GM18870 (cell line): ENCODE results near the gene SCN8A.
"Not testable (repeated sequence)": the region's sequence is repeated elsewhere in the genome, so short reads cannot be mapped to it uniquely, and the experiment has no call there.

Experiments
- ATAC-seq: cut with Tn5 transposase; IDR thresholded peaks from one replicate; pipeline ENCODE4 v1.9.1; 2021; ENCODE audit warnings: moderate library complexity; ENCODE audit not compliant: unreplicated experiment

The SCN8A gene

DNA sequence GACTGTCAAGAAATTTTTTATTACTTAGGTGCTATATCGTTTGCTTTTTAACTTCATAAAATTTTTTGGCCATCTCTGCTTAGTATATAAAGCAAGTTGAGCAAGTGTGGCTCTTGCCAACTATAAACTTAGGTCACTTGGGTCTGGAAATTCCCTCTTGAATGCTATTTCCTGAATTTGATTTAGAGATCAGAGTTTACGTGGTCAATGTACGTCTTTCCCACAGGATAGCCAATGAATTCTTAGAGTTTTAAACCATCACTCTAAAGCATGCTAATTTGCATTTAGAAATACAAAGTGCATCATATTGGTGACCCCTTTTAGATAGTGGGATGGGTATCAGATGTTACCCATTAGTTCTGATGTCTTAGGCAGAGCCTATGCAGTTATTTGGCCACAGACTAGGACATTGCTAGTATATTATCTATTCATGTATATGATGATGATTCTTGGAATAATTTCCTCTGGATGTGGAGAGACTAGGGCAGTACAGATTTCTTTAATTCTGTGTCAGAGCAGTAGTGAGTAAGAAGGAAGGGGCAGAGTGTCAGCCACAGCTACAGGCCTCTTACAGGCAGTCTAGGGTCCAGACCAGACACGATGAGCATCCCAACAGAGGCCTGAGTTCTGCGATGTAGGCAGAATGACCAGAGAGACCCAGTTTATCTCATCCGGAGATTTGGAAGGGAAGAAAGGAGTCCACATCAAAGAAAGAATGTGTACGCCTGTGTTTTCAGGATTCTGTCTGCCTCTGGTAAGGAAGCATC, 30.3 kb downstream of the SCN8A start:
- no peak for ATAC-seq

DNA sequence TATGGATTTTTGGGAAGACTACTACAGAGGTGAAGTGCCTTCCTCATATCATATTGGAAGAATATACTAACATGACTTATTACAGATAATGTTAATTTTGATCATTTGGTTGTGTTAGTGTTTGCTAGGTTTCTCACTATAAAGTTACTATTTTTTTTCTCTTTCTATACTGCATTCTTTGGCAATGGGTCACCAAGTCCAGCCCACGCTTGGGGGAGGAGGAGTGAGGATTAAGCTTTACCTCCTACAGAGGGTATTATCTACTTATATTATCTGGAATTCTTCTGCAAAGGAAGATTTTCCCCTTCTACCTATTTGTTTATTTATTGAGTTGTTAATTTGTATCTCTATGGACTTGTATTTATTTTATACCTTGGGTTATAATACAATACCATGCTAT, 31.5 kb downstream of the SCN8A start:
- no peak for ATAC-seq

DNA sequence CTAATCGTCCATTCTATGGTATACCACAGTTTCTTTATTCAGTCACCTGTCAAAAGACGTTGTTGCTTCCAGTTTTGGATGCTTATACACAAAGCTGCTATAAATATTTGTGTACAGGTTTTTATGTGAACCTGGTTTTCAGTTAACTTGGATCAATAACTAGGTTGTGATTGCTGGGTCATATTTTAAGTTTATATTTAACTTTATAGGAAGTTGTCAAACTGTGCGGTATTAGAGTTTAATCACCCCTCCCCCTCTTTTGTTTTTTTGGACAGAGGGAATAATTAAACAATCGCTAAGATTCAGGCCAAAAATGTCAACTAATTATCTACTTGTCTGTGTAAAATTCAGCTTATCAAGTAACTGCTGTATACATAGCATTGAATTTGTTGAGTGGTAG, 34.3 kb downstream of the SCN8A start:
- no peak for ATAC-seq

DNA sequence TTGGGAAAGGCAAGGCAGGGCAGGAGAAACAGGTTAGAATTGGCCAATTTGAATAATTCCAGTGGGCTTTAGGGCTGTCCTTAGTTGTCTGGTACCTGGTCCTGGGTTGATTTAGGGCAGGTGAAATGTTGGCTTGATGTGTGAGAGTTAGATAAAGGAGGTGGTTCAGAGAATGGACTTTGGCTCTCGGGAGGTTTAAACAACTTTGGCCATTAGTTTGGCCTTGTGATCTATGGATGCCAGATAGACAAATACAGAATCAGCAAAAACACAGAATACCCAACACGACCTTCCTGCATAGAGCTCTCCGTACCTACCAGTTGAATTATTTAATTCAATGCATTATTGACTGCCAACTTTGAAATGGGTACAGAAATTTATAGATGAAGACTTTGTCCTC, 35.1 kb downstream of the SCN8A start:
- ATAC-seq: no peak

DNA sequence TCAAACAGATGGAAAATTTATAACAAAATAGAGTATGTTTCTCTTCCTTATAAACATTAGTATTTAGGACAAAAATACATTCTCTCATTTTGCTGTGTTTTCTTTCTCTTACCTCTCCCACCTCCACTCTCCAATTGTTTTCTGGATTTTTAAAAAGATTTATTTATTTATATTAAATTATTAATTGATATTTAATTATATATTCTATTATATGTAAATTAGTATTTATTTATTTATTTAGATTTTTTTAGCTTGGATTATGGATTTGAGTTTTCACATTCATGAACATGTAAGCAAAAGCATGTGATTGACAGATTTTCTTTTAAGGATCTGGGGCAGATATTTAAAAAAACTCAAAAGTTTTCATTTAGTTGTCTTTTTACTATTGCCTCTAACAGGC, 35.6 kb downstream of the SCN8A start:
- ATAC-seq: no peak

DNA sequence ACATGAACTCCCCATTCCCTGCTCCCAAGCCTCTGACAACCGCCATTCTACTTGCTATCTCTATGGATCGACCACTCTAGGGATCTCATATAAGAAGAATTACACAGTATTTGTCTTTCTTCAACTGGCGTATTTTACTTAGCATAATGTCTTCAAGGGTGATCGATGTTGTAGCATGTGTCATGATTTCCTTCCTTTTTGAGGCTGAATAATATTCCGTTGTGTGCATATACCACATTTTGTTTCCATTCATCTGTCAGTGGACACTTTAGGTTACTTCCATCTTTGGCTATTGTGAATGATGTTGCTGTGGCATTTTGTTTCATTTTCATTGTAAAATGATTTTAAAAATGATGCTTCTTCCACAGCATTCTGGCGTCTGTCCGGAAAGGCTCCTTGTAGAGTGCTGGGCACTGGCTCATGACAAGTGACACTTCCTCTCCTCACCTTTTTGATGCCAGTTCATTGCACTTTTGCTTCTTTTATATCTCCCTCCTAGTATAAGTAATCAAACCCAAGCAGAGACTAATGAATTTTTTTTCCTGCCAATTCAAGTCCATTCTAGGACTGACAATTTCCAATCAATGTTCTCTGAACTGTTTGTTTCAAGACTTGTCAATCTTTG, 39.3 kb downstream of the SCN8A start:
- no peak for ATAC-seq

DNA sequence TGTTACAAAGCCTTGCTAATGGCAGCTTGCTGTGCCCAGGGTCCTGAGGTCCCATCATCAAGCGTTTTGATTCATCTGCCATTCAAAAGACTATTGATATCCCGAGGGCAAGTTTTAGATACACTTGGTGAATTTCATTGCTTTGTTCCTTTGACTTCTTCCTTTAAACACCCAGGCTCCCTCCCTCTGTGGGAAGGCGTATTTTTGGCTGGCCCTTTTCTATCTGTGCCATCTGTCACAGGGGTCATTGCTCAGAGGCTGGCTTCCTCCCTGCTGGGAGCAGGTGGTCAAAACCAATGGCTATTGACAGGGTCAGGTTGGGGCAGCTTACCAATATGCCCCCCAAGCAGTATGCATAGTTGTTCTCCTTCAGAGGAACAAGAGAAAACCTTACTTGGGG, 40.0 kb downstream of the SCN8A start:
- ATAC-seq: no peak

DNA sequence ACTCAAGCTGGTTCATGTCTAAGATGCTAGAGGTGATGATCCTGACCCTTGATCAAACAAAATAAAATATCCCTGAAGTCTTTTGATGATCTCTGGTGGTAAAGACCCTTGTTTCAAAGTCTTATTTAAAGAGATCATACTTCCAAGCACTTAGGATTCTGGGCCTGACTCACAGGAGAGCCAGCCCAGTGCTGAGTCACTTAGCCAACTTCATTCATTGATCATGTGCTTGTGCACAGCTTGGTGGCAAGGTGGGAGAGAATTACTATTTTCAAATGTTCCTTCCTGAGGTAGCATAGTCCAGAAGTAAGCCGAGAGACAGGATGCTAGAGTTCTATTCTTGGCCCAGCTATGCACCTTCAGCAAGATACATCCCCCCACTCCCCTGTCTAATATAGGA, 40.6 kb downstream of the SCN8A start:
- ATAC-seq: no peak

DNA sequence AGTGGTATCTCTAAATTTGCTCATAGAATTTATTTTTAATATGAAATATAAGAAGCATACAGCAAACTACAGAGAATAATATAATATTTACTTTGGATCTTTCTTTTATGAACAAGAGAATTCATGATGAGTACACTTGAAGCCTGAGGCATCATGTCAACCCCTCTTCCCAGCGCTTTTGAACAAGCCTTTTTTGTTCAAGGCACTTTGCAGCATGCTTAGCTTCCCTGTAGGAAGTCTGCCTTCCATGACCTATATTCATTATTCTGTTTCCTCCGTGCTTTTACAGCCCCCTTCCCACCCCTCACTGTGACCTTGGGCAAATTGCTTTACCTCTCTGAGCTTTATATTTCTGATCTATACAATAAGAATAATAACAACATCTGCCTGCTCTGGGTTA, 41.6 kb downstream of the SCN8A start:
- no peak for ATAC-seq

DNA sequence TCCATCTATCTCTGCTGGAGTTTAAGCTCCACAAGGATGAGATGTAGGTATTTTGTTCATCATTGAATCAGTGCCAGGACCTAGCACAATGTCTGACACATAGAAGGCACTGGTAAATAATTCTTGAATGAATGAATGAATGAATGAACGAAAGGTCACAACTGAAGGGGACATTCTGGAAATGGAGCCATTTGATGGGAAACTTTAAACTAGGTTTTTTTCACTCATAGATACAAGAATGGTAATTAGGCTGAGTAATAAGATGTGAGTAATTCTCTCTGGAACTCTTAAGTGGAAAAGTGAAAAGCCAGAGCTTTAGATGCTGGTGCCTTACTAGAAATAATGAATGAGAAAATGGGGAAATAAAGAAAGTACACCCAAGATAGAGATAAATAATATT, 44.3 kb downstream of the SCN8A start:
- no peak for ATAC-seq

DNA sequence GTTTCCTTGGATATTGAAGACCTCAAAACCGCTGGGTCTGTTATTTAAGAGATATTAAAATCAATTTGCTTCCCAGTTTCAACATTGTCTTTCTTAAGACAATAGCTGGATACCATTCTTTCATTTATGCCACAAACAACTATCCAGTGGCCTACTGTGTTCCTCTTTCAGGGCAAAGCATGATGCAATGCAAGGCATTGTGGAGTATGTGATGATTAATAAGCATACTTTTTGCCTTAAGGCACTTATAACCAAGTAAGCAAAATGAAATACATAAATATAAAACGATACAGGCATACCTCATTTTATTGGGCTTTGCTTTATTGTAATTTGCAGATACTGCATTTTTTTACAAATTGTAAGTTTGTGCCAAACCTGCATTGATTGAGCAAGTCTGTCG, 45.5 kb downstream of the SCN8A start:
- no peak for ATAC-seq

DNA sequence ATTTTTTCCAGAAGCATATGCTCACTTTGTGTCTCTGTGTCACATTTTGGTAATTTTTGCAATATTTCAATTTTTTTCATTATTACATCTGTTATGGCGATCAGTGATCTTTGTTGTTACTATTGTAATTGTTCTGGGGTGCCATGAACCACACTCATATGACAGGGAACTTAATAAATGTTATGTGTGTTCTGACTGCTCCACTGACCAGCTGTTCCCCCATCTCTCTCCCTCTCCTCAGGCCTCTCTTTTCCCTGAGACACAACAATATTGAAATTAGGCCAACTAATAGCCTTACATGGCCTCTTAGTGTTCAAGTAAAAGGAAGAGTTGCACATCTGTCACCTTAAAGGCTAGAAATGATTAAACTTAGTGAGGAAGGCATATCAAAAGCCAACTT, 46.0 kb downstream of the SCN8A start:
- no peak for ATAC-seq

DNA sequence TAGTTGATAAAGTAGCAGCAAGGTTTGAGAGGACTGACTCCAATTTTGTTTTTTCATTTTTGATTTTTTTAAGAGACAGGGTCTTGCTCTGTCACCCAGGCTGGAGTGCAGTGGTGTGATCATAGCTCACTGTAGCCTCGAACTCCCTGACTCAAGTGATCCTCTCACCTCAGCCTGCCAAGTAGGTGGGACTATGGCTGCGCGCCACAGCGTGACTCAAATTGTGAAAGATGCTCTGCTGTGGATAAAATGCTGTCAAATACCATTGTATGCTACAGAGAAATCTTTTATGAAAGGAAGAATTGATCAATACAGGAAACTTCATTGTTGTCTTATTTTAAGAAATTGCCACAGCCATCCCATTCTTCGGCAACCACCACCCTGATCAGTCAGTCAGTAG, 48.3 kb downstream of the SCN8A start:
- no peak for ATAC-seq

DNA sequence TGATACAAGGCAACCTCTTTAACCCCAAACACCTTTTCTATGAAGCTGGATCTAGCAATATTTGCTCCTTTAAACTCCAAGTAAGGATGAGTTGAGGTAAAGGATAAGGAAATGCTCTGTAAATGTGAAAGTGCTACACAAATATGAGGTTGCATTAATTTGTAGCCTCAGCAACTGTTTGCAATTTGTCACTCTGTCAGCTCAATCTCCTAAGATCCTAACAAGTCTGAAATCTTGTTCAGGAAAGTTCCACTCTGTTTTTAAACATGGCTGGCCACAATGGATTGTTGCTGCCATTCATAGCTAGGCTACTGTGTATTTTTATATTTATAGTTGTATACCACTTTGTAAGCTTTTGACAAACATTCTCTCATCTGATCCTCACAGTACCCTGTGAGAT, 51.3 kb downstream of the SCN8A start:
- no peak for ATAC-seq

DNA sequence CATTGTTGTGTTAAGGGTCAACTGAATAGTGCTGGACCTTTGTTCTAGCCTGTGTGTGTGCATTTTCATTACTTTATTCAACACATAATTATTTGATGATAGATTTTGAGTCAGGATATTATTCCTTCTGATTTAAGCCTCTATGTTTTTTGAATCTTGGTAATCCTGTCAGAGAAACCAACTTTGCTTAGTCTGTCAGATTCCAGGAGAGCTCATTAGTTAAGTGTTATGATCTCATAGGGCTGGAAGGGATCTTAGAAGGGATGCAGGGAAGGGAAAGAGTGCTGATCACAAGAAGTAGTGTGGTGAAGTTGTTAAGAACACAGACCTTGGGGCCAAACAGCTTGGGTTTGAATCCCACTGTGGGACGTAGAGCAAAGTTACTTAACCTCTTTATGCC, 52.9 kb downstream of the SCN8A start:
- no peak for ATAC-seq

DNA sequence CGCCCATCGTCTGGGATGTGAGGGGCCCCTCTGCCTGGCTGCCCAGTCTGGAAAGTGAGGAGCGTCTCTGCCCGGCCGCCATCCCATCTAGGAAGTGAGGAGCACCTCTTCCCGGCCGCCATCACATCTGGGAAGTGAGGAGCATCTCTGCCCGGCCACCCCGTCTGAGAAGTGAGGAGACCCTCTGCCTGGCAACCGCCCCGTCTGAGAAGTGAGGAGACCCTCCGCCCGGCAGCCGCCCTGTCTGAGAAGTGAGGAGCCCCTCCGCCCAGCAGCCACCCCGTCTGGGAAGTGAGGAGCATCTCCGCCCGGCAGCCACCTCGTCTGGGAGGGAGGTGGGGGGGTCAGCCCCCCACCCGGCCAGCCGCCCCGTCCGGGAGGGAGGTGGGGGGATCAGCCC, 53.7 kb downstream of the SCN8A start:
- not testable (repeated sequence) for ATAC-seq

DNA sequence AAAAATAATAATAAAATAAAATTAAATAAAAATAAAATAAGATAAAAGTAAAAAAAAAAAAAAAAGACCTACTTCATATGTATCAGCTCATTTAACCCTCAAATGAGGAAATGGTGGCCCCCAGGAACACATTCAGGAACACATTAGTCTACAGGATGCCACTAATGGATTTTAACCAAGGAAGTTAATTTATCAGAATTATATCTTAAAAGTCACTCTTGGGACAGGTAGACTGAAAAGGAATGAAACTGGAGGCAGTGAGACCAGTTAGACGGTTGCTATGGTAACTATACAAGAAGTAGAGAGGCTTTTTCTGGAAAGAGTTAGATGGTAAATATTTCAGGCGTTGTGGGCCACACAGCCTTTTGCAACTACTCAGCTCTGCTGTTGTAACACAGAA, 54.9 kb downstream of the SCN8A start:
- ATAC-seq: no peak

DNA sequence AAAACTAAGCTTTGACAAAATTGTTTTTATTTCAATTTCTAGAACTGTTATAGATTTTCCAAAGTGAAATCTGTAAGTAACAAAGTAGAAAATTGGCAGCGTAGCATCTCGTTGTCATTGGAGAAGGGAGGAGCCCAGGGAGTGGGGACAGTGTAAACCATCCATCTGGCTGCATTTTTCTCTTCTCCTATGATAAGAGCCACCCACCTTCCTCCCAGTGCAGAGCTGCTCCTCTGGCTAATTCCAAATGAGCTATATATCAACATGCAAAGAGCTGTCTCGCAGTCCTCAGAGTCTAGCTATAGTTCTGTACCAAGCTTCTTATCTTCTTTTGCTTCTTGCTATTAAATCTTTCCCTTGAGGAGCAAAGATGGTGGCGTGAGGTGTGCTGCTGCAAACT, 56.6 kb downstream of the SCN8A start:
- ATAC-seq: no peak

DNA sequence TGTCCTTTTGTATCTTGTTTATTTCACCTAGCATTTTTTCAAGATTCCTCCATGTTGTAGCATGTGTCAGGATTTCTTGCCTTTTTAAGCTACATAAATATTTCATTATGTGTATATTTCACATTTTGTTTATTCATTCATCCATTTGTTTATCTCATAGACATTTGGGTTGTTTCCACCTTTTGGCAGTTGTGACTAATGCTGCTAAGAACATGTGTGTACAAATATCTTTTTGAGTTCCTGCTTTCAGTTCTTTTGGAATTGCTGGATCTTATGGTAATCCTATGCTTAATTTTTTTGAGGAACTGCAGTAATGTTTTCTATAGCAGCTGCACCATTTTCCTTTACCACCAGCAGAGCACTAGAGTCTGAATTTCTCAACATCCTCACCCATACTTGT, 62.4 kb downstream of the SCN8A start:
- ATAC-seq: no peak

DNA sequence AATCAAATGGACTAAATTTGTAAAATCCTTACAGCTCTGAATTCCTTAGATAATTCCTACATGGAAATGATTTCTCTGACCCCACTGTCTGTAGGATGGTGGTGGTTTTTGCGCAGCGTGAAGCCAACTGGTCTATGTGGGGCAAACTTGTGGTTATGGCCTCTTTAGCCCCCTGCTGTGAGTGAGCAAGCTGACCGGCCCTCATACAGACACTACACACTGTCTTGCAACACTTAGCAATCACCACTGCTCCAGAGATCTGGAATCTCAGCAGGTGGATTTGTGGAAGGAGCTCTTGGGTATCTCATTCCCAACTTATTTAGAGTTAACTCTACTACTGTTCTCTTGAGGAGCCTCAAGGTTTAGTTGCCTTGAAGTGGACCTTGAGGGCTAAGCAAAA, 70.2 kb downstream of the SCN8A start:
- no peak for ATAC-seq

DNA sequence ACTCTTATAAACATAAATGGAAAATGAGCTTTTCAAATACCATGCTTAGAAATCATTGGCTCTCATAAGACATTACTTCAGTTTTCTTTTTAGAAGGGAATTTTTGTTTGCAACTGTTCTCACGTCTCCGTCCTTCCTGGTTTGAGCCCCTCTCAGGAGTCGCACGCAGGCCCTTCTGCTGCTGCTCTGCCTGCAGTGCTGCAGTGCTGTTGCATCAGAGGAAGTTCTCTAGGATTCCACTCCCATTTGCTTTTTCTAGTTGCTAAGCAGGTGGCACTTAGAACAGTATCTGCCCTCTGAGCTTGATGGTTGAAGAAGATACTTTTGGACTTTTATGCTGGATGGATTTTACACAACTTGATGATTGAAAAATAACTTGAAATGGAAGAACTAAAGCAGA, 70.8 kb downstream of the SCN8A start:
- ATAC-seq: no peak

DNA sequence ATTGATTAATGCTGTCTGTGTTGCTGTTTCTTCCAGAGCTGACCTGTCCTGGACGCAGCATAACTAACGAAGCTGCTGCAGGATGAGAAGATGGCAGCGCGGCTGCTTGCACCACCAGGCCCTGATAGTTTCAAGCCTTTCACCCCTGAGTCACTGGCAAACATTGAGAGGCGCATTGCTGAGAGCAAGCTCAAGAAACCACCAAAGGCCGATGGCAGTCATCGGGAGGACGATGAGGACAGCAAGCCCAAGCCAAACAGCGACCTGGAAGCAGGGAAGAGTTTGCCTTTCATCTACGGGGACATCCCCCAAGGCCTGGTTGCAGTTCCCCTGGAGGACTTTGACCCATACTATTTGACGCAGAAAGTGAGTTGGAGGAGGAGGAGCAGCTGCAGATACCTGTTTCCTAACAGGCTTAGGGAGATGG, 71.7 kb downstream of the SCN8A start:
- no peak for ATAC-seq

DNA sequence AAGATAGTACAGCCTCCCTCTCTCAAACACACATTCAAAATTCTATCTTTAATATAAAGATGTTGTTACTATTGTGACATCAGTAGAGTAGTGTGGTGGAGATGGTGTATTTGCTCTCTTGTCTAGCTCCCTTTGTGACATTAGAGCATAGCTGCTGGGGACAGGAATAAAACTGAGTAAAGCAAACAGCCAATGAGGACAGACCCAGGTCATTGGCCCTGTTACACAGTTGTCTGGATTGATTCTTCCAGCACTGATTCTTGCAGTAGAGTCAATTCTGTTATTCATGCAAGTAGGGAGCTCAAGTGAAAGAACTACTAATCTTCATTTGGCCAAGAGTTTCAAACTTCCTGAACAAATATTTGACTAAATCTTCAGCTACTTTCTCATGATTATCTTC, 72.4 kb downstream of the SCN8A start:
- no peak for ATAC-seq
